ENCODE data around the gene NUP62. TPM values are rescaled to one million over a fixed set of nuclear protein-coding genes. Genes with fewer than 3 reads are reported as not detected.
"Not testable (repeated sequence)": the region's sequence is repeated elsewhere in the genome, so short reads cannot be mapped to it uniquely, and the experiment has no call there.

The NUP62 gene, protein sequence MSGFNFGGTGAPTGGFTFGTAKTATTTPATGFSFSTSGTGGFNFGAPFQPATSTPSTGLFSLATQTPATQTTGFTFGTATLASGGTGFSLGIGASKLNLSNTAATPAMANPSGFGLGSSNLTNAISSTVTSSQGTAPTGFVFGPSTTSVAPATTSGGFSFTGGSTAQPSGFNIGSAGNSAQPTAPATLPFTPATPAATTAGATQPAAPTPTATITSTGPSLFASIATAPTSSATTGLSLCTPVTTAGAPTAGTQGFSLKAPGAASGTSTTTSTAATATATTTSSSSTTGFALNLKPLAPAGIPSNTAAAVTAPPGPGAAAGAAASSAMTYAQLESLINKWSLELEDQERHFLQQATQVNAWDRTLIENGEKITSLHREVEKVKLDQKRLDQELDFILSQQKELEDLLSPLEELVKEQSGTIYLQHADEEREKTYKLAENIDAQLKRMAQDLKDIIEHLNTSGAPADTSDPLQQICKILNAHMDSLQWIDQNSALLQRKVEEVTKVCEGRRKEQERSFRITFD
- total RNA-seq = 23.9 TPM

DNA sequence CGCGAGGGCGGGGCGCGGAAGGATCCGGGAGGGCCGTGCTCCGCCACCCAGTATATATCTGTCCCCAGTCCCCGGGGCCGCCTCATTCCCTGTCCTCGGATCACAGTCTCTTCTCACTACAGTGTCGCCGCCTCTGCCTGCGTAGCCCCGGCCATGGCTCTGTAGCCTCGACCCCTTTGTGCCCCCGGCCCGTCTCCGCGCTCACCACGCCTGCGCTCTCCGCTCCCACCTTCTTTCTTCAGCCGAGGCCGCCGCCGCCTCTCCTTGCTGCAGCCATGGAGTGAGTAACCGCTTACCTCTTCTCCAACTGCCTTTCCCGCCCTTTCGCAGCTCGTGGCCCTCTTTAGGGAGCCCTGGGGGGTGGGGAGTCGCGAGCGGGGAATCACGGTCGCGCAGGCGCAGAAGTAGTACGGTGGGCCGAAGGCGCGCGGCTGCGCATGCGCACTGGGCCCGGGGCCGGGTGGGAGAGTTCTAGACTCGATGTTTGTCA, at the start of gene NUP62, which contains the start of gene ATF5:
NUP62 (minus strand) TSS at position 384 of the 490 bp plus-strand sequence. CDS start 19,697 bp downstream, outside the sequence.
ATF5 (plus strand) TSS at position 85 of the 490 bp plus-strand sequence. CDS start 1,646 bp downstream, outside the sequence.
- DNase-seq = peak; percentile 69

DNA sequence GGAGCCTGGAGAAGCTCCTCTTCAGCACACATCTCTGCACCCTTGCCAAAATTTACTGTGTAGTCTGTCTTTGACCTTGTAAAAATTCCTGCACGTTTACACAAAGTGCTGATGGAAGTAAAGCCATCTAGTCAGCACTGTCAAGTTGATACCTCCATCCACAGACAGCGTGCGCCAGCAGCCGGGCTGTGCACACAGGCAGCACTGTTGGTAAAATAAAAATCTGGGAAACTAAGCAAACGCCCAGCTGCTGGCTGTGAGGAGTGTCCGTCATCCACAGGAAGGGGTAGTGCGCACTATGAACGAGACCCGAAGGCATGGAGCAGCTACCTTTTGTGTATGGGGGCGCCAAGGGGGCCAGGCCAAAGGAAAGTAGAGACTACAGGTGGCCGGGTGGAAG, 49.0 kb upstream of the NUP62 start:
- DNase-seq = no peak

DNA sequence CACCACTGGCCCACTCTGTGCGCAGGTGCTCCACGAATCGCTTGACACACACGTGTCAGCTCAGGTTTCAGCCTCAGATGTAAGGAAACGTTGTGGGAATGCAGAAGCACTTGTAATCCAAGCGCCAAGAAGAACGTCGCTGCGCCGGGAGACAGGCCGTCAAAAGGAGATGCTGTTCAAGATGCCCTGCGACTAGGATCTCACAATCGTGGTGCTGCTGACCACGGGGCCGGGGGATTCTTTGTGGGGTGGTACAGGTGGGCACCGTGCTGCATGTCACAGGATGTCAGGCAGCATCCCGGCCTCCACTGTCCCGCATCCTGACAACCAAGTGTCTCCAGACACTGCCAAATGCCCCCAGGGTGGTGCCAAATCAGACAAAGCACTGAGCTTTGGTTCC, 48.6 kb upstream of the NUP62 start:
- no peak for DNase-seq

DNA sequence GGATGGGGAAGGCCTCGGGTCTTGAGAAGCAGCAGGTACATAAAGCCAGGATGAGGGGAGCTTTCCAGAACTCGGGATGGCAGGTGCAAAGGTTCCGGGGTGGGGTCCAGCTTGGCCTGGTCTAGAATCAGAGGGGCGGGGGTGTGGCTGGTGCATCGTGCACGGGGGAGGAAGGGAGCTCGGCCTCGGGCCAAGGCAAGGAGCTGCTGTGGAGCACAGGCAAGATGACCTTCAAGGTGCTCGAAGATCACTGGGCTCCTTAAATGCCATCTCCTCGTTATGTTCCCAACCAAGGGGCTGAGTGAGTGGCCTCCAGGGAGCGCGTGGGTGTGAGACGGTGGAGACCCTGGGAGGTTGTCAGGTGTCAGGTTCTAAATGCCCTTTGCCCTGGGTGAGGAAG, 47.8 kb upstream of the NUP62 start:
- no peak for DNase-seq

DNA sequence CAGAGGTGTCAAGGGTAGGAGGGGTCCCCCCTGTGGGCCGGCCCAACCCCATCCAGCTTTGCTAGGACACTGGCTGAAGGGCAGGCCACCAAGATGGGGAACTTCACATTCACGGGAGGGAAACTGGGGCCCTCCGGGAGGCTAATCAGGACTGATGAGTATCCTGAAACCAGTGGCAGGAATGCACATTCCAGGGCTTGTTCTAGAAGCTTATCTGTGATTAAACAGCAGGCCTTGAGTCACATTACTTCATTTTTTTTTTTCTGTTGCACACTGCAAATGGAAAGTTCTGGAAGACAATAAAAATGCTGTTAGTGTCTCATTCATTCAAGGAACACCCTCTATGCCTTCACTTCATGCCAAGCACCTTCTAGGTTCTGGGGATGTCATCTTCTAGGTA, 47.2 kb upstream of the NUP62 start:
- no peak for DNase-seq

DNA sequence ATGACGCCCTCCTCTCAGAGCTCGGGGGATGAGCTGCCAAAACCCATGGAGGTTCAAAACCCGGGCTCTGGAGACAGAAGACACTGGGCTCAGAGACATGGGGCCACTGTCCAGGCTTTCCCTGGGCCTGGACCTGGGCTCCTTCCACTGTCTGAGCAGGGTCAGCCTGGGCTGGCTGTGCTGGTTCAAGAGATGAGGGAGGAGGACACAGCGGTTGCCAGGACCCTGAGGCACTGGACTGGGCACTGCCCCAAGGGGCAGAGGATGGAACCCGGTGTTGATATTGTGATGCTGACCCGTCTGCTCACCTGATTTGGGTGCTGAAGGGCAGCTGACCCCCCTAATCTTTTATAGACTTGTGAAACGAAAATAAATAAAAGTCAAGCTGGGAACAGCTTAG, 45.7 kb upstream of the NUP62 start:
- no peak for DNase-seq

DNA sequence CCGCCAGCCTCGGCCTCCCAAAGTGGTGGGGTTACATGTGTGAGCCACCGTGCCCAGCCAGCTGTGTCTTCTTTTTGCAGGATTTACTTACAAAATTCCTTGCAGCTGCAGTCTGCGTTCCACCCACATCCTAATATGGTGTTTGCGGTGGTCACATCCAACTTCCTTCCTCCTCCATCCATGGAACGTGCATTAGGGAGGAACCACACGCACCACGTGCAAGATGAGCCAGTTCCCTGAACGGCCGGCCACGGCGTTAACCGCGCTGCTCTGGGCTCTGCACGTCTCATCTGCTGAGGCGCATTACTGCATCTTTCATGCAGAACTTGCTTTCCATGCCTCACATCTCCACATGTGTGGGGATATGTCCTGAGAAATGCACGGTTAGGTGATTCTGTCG, 44.7 kb upstream of the NUP62 start:
- DNase-seq = no peak

DNA sequence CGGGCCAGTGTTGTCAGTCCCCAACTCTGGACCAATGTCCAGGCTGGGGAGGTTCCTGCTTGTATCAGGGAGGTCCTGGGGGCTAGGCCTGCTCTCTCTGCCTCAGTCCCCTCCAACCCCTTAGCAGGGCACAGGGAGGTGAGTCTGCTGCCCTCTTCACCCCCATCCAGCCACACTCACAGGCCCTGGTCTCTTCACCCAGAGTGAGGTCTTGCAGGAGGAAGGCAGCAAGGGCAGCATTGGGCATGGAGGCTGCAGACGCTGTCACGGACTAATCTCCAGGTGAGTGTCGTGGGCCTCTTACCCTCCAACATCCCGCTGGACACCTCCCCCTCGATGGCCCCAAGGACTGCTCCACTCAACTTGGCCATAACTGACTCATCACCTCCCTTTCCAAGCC, 43.5 kb upstream of the NUP62 start:
- DNase-seq = no peak

DNA sequence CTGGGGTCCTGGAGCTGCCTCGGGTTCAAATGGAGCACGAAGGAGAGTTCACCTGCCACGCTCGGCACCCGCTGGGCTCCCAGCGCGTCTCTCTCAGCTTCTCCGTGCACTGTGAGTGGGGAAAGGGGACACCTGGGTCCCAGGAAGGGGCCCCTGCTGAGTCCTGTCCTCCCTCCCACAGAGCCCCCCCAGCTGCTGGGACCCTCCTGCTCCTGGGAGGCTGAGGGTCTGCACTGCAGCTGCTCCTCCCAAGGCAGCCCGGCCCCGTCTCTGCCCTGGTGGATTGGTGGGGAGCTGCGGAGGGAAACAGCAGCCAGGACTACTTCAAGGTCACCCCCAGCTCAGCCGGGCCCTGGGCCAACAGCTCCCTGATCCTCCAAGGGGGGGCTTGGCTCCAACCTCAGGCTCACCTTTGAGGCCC, 42.7 kb upstream of the NUP62 start:
- DNase-seq = no peak

DNA sequence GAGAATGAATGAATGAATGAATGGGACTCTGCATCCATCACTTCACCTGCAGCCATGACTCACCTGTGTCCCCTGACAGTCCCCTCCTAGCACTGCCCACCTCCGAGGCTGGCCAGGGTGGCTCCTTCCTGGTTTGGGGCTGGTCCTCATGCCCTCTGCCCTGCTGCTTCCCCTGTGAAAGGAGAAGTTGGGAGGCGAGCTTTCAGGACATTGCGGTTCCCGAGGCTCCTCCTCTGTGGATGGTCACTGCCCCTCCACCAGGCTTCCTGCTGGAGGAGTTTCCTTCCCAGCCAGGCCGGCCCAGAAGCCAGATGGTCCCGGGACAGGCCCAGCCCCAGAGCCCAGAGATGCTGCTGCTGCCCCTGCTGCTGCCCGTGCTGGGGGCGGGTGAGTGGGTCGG, 40.1 kb upstream of the NUP62 start:
- not testable (repeated sequence) for DNase-seq

DNA sequence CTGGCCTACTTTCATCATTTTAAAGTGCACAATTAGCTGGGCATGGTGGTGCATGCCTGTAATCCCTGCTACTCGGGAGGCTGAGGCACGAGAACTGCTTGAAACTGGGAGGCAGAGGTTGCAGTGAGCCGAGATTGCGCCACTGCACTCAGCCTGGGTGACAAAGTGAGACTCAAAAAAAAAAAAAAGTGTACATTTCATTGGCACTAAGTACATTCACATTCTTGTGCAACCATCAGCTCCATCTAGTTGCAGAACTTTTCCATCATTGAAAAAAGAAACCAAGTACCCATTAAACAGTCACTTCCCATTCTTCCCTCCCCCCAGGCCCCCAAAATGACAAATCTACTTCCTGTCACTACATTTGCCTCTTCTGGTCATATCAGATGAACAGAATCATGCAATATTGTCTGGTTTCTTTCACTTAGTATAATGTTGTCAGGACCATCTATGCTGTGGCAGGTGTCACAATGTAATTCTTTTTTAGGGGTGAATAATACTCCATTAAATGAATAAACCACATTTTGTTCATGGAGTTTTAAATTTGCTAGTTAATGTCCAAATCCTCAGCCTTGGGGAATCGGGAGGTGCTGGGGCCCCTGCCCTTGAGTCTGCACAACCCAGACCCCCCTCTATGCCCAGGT, 39.1 kb upstream of the NUP62 start:
- DNase-seq = no peak

DNA sequence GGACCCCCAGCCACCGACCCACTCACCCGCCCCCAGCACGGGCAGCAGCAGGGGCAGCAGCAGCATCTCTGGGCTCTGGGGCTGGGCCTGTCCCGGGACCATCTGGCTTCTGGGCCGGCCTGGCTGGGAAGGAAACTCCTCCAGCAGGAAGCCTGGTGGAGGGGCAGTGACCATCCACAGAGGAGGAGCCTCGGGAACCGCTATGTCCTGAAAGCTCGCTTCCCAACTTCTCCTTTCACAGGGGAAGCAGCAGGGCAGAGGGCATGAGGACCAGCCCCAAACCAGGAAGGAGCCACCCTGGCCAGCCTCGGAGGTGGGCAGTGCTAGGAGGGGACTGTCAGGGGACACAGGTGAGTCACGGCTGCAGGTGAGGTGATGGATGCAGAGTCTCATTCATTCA, 31.7 kb upstream of the NUP62 start, which contains the start of gene SIGLEC11:
SIGLEC11 (minus strand) TSS at position 193 of the 400 bp plus-strand sequence; CDS start at position 102, 91 bp downstream.
- not testable (repeated sequence) for DNase-seq

DNA sequence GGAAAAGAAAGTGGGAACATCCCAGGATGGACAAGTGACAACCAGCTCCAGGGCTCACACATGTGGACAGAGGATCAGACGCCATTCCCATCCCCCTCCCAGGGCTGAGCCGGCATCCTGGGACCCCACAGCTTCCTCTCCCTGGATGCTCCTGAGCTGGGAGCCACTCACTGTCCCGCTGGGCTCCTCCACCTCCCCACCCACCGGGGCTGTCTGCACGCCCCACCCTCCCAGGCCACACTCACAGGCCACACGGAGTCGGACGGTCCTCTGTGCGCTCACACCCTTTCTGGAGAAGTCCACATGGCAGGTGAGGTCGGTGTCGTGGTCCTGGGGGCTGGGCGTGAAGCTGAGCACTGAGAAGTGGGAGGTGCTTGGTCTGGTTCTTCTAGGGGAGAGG, 30.6 kb upstream of the NUP62 start:
- DNase-seq = not testable (repeated sequence)

DNA sequence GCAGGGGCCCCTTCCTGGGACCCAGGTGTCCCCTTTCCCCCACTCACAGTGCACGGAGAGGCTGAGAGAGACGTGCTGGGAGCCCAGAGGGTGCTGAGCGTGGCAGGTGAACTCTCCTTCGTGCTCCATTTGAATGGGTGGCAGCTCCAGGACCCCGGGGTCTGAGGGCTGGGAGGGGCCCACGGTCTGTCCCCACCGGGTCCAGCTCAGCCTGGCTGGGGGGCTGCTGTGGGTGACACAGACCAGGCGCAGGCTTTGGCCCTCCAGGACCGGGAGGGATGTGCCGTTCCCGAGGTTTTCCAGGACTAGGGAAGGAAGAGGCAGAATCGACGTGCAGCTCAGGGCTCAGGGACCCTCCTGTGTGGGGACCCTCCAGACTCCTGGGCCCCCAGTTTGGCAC, 29.3 kb upstream of the NUP62 start:
- DNase-seq = not testable (repeated sequence)

DNA sequence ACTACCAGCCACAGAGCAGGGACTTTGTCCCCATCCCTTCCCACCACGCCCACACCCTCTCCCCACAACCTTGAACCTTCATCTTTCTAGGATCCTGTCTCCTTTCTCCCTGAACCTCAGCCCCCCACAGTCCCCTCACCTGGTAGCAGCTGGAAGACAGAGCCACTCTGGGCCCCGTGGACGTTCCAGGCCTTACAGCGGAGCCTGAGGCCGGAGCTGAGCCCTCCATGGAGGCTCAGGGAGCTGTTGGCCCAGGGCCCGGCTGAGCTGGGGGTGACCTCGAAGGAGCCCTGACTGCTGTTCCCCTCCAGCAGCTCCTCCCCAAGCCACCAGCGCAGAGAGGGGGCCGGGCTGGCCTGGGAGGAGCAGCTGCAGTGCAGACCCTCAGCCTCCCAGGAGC, 28.8 kb upstream of the NUP62 start:
- DNase-seq = not testable (repeated sequence)

DNA sequence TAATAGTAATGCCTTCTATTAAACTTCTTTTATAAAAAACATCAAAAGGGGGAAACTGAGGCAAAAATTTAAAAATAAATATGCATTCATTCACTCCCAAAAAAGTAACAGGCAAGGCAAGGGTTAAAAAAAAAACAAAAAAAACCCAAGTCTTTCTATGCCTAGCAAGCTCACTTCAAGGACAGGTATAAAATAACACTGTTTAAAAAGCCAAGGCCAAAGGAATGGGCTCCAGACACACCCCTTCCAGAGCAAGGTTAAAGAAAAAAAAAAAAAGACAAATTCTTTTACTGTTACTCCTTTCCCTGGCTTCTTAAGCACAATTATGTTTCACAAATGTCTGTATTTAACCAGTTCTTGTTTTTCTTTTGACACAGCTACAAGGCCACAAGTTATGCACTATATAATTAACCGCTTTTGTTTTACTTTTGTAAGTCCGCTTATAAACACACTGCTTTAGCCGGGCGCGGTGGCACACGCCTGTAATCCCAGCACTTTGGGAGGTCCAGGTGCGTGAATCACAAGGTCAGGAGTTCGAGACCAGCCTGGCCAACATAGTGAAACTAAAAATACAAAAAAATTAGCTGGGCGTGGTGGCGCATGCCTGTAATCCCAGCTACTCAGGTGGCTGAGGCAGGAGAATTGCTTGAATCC, 28.1 kb upstream of the NUP62 start:
- DNase-seq = no peak

DNA sequence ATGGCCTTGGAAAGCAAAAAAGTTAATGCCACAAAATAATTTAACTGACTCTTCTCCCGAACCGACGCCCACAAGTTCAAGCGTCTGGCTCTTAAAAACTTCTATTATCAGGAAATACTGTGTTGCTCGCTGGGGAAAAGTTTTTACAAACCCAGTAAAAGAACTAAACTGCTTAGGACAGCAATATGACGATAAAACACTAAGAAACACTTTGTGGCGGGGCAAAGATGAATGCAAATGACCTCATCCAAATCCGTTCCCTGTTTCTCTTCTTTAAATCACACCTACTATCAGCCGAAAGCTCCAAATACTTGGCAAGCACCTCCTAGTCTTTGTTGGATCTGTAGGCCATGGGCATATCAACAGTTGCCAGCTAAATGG, 26.8 kb upstream of the NUP62 start:
- no peak for DNase-seq

DNA sequence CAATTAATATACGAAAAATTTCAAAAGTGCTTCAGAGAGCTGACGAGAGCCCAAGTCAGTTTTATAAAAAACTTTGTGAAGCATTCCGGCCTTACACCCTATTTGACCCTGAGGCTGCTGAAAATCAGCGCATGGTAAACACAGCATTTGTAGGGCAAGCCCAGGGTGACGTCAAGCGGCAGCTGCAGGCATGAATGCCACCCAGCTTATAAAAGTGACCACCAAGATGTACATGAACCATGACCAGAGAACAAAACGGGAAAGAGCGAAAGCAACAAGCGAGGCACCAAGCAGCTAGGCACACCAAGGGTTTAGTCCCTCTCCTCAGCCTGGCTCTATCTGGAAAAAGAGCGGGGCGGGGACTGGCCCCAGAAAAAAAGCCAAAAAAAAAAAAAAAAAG, 25.6 kb upstream of the NUP62 start:
- DNase-seq = no peak

DNA sequence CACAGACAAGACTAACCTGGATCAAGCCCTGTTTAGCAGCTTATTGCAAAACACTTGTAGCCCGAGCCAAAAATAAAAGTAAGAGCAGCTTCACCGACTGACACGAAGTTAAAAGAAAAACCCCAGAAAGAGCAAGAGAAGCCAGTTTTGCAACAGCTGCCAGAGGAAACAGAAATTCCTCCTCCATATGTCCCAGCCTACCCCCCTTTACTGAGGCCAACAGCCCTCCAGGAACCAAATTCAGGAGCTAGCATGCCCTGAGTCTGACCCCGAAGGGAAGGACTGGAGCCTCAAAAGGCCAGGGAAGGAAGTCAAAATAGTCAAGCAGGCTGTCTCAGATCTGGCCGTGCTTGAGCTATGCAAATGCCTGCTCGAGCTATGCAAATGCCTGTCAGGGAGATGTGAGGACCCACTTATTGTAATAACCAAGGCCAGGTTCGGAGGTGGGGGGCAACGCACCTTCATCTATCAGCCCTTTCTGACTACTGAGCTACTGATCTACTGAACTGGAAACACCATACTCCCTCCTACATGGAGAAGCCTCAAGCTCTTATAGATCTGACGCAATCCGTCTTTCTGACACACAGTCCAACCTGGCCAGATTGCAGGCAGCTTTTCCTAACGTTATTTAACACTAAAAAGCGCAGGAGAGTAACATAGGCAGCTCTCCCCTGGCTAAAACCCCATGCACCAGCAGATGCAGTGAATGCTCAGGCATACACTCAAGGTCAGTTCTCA, 25.0 kb upstream of the NUP62 start:
- DNase-seq = no peak

DNA sequence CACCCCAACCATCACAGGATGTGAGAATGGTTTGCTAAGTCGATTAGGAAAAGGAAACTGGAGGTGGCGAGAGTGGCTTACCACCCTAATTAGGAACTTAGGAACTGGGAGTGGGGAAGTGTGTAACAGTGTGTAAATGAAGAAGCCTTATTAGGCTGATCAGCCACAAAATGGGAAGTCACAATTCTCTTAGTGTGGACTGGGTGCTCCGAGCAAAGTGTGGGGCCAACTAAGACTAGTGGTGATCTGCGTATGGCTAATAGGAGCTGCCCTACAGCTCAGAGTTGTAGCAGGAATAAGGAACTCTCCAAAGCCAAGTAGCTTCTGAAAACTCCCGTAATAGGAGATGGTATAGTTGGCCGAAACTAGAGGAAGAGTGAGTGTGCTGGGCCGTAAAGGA, 24.1 kb upstream of the NUP62 start:
- DNase-seq = no peak

DNA sequence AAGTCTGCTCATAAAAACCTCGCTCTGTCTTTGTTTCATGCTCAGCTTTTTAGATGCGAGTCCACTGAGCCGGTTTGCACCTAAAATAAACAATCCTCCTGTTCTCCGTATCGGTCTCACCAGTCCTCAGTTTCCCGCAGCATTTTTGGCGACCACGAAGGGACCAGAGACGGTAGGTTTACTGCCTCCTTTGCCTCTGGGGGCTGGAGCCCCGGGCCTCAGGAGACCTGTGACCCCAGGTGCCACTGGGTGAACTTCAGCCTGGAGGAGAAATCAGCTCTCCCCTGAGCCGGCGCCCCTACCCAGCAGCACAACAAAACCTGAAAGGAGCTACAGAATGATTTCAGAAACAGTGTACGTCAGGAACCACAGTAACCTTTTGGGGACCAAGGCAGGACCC, 23.6 kb upstream of the NUP62 start:
- no peak for DNase-seq

DNA sequence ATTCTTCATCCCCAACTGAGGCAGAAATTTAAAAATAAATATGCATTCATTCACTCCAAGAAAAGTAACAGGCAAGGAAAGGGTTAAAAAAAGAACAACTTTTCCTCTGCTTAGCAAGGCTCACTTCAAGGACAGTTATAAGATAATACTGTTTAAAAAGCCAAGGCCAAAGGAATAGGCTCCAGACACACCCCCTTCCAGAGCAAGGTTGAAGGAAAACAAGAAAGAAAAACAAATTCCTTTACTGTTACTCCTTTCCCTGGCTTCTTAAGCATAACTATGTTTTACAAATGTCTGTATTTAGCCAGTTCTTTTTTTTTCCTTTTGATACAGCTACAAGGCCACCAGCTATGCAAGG, 23.2 kb upstream of the NUP62 start:
- no peak for DNase-seq
